Colonic mucosa (tissue), 4 donors: ENCODE data around the gene TMEM256. TPM values are rescaled to one million over a fixed set of nuclear protein-coding genes. Genes with fewer than 3 reads are reported as not detected.

Experiments
- DNase-seq: peaks from one replicate; pipeline ENCODE4 v3.0.0-alpha.2; 2020
- H3K27ac ChIP-seq: fragments of 200-600 bp; one replicate; pipeline ENCODE4 v1.8.0; 2021
- H3K27me3 ChIP-seq: fragments of 200-600 bp; one replicate; pipeline ENCODE4 v1.8.0; 2021
- H3K36me3 ChIP-seq: fragments of 200-600 bp; one replicate; pipeline ENCODE4 v1.8.0; 2021
- H3K4me1 ChIP-seq: fragments of 200-600 bp; one replicate; pipeline ENCODE4 v1.8.0; 2021; ENCODE audit warnings: mild to moderate bottlenecking
- H3K4me3 ChIP-seq: fragments of 200-600 bp; one replicate; pipeline ENCODE4 v1.8.0; 2021
- H3K9ac ChIP-seq, 2 donors: one replicate each; pipeline ENCODE4 v1.7.0; 2013; ENCODE audit warnings: control low read depth in 2 of 2, low read depth in 2 of 2, low read length in 2 of 2
- H3K9me3 ChIP-seq: fragments of 200-600 bp; one replicate; pipeline ENCODE4 v1.8.0; 2021
- intact Hi-C: fragments of 100-400 bp; cut with DNase I; formaldehyde crosslinking; loops from one replicate; pipeline ENCODE4 v1.14.1; 2022
- total RNA-seq, 2 donors: library from RNA; stranded (reverse); fragmentation: NEBNext Ultra II Directional in 1 of 2; extraction: Animal tissue kit (Norgen Biotek cat#: 25700) in 1 of 2; gene quantifications; one replicate each; pipeline ENCODE4 v1.2.1, GENCODE V29; 2021
- TF ChIP-seq, protein P1 (sequence below): fragments of 200-600 bp; IDR thresholded peaks from one replicate; pipeline ENCODE4 v1.8.0; 2022; ENCODE audit warnings: antibody characterized with exemption, mild to moderate bottlenecking
- donor health status: healthy.
- donor health status: DM: no; HTN: no; CAD: no.
- donor health status: DM: no; HTN: no; CAD: no.

TMEM256 gene
- total RNA-seq, 2 donors from 2014 or later: 88.2 to 101 TPM

GRCh38 chr17:7363311-7363710 lies 40.6 kb downstream of the TMEM256 start:
- H3K4me1 ChIP-seq: no peaks in the 10 kb centered on the region
- no peak overlapping the region for H3K4me3 ChIP-seq
- no peak overlapping the region for H3K27ac ChIP-seq
- no peak overlapping the region for H3K9ac ChIP-seq
- no peaks in the 10 kb centered on the region for H3K9me3 ChIP-seq
- no peak for DNase-seq
- intact Hi-C loops: no loop called here
- H3K27me3 ChIP-seq: no peaks in the 10 kb centered on the region
- no peaks in the 10 kb centered on the region for H3K36me3 ChIP-seq
- TF ChIP-seq, protein P1, sequence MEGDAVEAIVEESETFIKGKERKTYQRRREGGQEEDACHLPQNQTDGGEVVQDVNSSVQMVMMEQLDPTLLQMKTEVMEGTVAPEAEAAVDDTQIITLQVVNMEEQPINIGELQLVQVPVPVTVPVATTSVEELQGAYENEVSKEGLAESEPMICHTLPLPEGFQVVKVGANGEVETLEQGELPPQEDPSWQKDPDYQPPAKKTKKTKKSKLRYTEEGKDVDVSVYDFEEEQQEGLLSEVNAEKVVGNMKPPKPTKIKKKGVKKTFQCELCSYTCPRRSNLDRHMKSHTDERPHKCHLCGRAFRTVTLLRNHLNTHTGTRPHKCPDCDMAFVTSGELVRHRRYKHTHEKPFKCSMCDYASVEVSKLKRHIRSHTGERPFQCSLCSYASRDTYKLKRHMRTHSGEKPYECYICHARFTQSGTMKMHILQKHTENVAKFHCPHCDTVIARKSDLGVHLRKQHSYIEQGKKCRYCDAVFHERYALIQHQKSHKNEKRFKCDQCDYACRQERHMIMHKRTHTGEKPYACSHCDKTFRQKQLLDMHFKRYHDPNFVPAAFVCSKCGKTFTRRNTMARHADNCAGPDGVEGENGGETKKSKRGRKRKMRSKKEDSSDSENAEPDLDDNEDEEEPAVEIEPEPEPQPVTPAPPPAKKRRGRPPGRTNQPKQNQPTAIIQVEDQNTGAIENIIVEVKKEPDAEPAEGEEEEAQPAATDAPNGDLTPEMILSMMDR: no peak

- Histone ChIP-seq H3K27ac (no peak overlapping the region), H3K36me3 (no peaks in the 10 kb centered on the region), H3K4me3 (no peak overlapping the region), H3K9ac (no peak overlapping the region), H3K27me3 (no peaks in the 10 kb centered on the region), H3K9me3 (no peaks in the 10 kb centered on the region), H3K4me1 (no peaks in the 10 kb centered on the region)
- no peak for DNase-seq
- TF ChIP-seq, protein P1: no peak
- intact Hi-C loops: no loop called here
Observed at GRCh38 chr17:7361906-7362305, 42.0 kb downstream of the TMEM256 start.

DNA sequence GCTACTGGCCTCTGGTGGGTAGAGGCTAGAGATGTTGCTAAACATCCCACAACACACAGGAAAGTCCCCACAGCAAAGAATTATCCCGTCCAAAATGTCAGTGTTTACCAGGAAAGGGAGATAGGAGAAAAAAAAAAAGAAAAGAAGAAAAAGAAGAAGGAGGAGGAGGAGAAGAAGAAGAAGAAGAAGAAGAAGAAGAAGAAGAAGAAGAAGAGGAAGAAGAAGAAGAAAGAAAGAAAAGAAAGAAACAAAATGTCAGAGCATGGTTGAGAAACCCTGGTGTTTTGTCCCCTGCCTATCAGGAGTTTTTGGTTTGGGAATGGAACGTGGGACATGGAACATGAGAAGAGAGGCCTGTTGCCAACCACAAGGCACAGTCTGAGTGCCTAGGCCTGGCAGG lies 46.5 kb downstream of the TMEM256 start:
- no peak for DNase-seq
- Histone ChIP-seq H3K36me3 (no peaks in the 10 kb centered on the region), H3K4me3 (no peak overlapping the region), H3K4me1 (peaks cover 11% of the 10 kb centered on the region), H3K9me3 (no peaks in the 10 kb centered on the region), H3K27me3 (no peaks in the 10 kb centered on the region), H3K27ac (peak overlapping the region; percentile 41), H3K9ac (peak overlapping the region in 1 of 2 donors; percentile 12)
- TF ChIP-seq, protein P1: no peak
- intact Hi-C loops: loop anchor here (5.0 to 10.0 kb wide), 3 partner anchors 80 to 207 kb away; partner anchors contain the start of genes FGF11, SENP3 and TMEM102

GRCh38 chr17:7356756-7357155 lies 47.1 kb downstream of the TMEM256 start:
- TF ChIP-seq, protein P1: no peak
- no peaks in the 10 kb centered on the region for H3K9me3 ChIP-seq
- no peaks in the 10 kb centered on the region for H3K36me3 ChIP-seq
- intact Hi-C loops: loop anchor here (5.0 to 10.0 kb wide), 3 partner anchors 81 to 208 kb away; partner anchors contain the start of genes FGF11, SENP3 and TMEM102
- H3K9ac ChIP-seq: peak overlapping the region; percentile 2 to 43
- peaks cover 11% of the 10 kb centered on the region for H3K4me1 ChIP-seq
- peak overlapping the region; percentile 47 for H3K27ac ChIP-seq
- no peak for DNase-seq
- H3K27me3 ChIP-seq: no peaks in the 10 kb centered on the region
- no peak overlapping the region for H3K4me3 ChIP-seq

- peak overlapping the region; percentile 2 to 44 for H3K9ac ChIP-seq
- DNase-seq: peak; percentile 89
- TF ChIP-seq, protein P1: peak; percentile 89
- H3K4me1 ChIP-seq: peaks cover 11% of the 10 kb centered on the region
- H3K27ac ChIP-seq: peak overlapping the region; percentile 47
- H3K27me3 ChIP-seq: no peaks in the 10 kb centered on the region
- H3K9me3 ChIP-seq: no peaks in the 10 kb centered on the region
- H3K36me3 ChIP-seq: no peaks in the 10 kb centered on the region
- H3K4me3 ChIP-seq: no peak overlapping the region
- intact Hi-C loops: loop anchor here (5.0 to 10.0 kb wide), 3 partner anchors 81 to 209 kb away; partner anchors contain the start of genes FGF11, SENP3 and TMEM102
Observed at GRCh38 chr17:7356072-7356549, 47.8 kb downstream of the TMEM256 start.
